ENCODE results near the gene PARP14.

Gene PARP14

GRCh38 chr3:122774564-122774963, 93.9 kb downstream of the PARP14 start:
- no peak for TF ChIP-seq POLR2A (IDR thresholded peaks at IDR 0.05; ENCODE audit: extremely low read depth, insufficient read length)
- TF ChIP-seq MYC (IDR thresholded peaks at IDR 0.05; ENCODE audit: low read depth, low read length) = no peak
- TF ChIP-seq, protein P1, sequence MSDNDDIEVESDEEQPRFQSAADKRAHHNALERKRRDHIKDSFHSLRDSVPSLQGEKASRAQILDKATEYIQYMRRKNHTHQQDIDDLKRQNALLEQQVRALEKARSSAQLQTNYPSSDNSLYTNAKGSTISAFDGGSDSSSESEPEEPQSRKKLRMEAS (IDR thresholded peaks at IDR 0.05; ENCODE audit: low read depth, low read length) = no peak
- TF ChIP-seq CTCF (IDR thresholded peaks at IDR 0.05; ENCODE audit: low read depth, low read length) = no peak
- no peak for DNase-seq (ENCODE audit: low read depth)

GRCh38 chr3:122776675-122777468, 96.2 kb downstream of the PARP14 start:
- TF ChIP-seq MYC (IDR thresholded peaks at IDR 0.05; ENCODE audit: low read depth, low read length) = no peak
- no peak for TF ChIP-seq POLR2A (IDR thresholded peaks at IDR 0.05; ENCODE audit: extremely low read depth, insufficient read length)
- TF ChIP-seq, protein P1 (IDR thresholded peaks at IDR 0.05; ENCODE audit: low read depth, low read length) = no peak
- TF ChIP-seq CTCF (IDR thresholded peaks at IDR 0.05; ENCODE audit: low read depth, low read length) = no peak
- no peak for DNase-seq (ENCODE audit: low read depth)
- no peak overlapping the region for H3K4me3 ChIP-seq (ENCODE audit: low read depth, low read length)

More at GRCh38 chr3:122774564-122774963, 93.9 kb downstream of the PARP14 start:
- no peak overlapping the region for H3K4me3 ChIP-seq (ENCODE audit: low read depth, low read length)

GRCh38 chr3:122777563-122777962, 96.9 kb downstream of the PARP14 start:
- H3K4me3 ChIP-seq (ENCODE audit: low read depth, low read length) = no peak overlapping the region
- TF ChIP-seq MYC (IDR thresholded peaks at IDR 0.05; ENCODE audit: low read depth, low read length) (no peak), CTCF (IDR thresholded peaks at IDR 0.05; ENCODE audit: low read depth, low read length) (no peak), POLR2A (IDR thresholded peaks at IDR 0.05; ENCODE audit: extremely low read depth, insufficient read length) (no peak)
- TF ChIP-seq, protein P1 (IDR thresholded peaks at IDR 0.05; ENCODE audit: low read depth, low read length) = no peak
- DNase-seq (ENCODE audit: low read depth) = no peak

All from NB4 (cell line).